Measurements from ENCODE around the gene AK1. TPM values are rescaled to one million over a fixed set of nuclear protein-coding genes. Genes with fewer than 3 reads are reported as not detected.
"Not testable (repeated sequence)": the region's sequence is repeated elsewhere in the genome, so short reads cannot be mapped to it uniquely, and the experiment has no call there.

Gene AK1
- total RNA-seq, 1 donor from 2014 or later = 68.3 TPM

DNA sequence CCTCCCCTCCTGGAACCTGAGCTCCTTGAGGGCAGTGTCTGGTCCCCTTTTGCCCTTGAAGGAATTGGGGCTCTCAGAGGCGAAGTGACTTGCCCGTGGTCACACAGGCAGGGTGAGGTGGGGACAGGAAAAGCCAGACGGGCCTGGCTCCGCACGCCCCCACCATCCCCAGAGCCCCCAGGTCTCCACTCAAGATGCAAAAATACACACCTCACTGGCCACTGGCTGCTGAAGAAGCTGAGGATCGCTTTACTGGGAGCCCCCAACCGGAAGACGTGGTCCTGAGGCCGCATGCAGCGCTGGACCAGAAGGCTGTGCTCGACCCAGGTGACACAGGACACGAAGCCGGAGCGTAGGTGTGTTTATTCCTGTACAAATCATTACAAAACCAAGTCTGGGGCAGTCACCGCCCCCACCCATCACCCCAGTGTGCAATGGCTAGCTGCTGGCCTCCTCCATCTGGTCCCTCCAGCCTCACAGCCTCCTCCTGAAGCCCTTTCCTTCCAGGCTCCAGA is 7.6 kb upstream of the AK1 start:
- DNase-seq (ENCODE audit: low spot score) = no peak

DNA sequence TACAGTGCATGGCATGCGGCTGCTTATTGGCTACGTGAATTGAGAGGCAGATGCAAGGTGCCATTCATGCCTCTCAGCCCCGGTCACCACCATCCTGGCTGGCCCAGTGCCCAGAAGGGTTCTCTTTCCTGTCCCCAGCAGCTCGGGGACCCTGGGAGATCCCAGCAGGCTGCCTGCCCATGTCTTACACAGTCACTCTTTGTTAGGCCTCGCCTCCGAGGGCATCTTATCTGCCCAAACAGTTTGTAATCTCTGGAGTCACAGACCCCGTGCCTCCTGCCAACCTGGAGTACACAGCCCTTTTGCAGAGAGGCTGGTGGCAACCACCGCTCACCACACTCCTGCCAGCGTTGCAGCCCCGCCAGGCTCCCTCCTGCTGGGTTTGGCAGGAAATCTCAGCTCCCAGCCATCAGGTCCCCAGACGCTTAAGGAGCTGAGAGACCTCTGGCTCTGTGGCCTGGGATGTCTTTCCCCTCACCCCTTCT is 7.0 kb upstream of the AK1 start:
- no peak for DNase-seq (ENCODE audit: low spot score)

DNA sequence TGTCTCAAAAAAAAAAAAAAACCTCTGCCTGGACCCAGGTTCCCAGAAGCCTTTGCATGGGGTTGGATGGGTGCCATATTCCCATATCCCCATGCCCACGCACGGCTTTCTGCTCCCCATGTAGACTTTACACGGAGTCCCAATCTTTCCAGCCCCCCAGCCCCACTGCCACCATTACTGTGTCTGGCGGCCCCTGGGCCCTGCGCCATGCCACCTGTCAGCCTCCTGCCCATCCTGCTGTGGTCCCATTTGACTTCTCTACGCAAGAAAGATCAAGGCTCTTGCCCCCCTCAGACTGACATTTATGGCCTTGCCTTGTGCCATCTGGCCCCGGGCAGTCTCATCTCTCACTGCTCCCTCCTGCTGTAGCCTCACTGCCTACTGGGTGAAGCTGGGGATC is 6.5 kb upstream of the AK1 start:
- DNase-seq (ENCODE audit: low spot score) = no peak

DNA sequence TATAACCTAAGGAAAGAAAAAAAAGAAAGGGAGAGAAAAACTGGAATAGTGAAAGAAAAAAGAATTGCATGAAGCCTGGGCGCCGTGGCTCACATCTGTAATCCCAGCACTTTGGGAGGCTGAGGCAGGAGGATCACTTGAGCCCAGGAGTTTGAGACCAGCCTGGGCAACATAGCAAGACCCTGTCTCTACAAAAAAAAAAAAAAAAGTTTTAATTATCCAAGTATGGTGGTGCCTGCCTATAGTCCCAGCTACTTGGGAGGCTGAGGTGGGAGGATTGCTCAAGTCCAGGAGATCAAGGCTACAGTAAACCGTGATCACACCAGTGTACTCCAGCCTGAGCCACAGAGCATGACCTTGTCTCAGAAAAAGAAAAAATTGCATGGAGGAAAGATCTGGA is 4.2 kb upstream of the AK1 start:
- DNase-seq (ENCODE audit: low spot score) = not testable (repeated sequence)

DNA sequence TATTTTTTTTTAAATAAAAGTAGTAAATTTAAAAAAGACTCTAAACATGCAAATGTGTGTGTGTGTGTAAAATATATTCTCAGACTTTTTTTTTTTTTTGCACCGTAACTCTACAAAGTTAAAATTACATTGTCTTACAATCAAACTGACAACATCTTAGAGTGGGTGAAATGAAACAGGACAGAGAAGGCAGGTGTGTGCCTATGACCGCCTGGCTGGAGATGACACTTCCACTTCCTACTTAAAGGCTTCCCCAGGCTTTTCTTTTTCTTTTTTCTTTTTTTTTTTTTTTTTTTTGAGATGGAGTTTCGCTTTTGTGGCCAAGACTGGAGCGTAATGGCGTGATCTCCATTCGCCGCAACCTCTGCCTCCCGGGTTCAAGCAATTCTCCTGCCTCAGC is 2.7 kb upstream of the AK1 start:
- DNase-seq (ENCODE audit: low spot score) = no peak

DNA sequence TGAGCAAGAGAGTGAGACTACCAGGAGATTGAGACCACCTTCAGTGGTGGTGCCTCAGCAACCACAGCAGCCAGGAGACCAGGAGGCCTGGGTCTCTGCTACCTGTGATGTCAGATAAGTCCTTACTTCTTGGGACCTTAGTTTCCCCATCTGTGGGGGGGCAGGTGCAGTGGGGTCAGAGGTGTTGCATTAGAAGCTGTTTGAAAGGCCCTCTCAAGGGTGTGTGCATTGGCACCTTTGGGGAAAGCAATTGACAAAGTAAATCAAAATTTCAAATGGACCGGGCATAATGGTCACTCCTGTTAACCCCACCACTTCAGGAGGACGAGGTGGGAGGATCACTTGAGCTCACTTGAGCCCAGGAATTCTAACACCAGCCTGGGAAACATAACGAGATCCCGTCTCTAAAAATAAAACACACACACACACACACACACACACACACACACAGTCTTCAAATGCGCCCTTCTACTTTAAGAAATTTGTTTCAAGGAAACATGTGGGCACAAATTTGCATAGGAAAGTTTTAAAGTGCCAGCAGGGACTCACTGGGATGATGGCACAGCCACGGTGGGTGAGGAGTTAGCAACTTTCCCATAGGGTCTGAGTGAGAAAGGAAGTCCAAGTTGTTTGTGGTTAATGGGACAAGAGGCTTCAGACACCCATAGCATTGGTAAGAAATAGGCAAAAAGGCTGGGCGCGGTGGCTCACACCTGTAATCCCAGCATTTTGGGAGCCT is 1.3 kb upstream of the AK1 start:
- DNase-seq (ENCODE audit: low spot score) = no peak

DNA sequence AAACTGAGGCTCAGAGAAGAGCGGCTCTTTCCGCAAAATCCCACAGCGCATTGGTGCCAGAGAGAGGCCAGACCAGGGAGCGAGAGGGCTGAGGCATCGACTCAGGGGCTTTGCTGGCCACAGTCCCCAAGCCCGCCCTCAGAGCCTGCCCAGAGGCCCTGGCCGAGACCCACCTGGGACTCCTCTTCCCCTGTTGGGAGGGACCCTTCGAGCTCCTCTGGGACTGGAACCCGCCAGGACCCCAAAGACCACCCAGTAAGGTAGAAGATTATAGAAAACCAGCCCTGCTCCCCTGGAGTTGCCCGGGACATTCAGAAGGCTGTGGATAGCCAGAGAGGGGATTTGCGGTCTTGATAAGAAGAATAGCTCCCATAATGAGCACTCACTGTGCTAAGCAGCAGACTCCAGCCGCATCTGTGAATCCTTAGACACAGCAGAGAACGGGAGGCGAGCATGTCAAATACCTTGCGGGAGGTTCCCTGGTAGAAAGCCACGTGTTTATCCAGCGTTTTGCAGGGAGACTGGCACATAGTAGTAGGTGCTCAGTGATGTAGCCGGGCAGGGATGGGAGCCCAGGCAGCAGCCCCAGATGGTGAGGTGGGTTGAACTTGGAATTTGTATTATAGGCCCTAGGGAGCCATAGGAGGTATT is 651 bp upstream of the AK1 start:
- DNase-seq (ENCODE audit: low spot score) = no peak

DNA sequence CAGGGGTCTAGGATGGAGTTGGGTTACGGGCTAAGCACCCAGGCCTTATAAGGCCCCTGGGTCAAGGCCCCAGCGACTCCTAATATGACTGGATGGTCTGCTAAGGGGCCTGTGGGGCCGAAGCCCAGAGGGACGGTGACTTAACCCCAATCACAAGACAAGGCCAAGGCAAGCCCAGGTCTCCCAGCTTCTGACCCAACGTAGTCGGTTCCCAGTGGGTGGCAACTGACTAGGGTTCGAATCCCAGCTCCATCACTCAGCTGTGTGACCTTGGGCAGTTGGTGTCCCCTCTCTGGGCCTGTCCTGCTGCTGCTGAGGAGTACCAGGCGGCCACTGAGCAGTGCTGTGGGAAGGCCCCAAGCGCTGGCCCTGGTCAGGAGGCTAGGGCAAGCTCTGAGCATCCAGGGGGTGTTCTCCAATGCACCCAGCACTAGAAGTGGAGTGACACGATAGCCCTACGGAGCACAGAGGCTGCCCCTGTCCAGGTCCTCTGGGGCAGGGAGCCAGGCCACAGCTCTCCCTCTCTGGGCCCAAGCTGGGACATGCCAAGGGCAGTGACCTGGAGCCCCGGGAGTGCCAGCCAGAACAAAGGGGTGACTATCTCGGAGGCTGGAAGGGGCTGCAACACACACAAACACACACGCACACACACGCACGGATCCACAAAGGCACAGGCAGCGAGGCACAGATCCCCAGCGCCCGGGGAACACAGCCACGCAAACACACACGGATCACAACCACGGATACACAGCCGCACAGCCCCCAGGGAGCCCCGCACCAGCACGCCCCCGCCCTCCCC is 512 bp downstream of the AK1 start:
- DNase-seq (ENCODE audit: low spot score) = no peak

DNA sequence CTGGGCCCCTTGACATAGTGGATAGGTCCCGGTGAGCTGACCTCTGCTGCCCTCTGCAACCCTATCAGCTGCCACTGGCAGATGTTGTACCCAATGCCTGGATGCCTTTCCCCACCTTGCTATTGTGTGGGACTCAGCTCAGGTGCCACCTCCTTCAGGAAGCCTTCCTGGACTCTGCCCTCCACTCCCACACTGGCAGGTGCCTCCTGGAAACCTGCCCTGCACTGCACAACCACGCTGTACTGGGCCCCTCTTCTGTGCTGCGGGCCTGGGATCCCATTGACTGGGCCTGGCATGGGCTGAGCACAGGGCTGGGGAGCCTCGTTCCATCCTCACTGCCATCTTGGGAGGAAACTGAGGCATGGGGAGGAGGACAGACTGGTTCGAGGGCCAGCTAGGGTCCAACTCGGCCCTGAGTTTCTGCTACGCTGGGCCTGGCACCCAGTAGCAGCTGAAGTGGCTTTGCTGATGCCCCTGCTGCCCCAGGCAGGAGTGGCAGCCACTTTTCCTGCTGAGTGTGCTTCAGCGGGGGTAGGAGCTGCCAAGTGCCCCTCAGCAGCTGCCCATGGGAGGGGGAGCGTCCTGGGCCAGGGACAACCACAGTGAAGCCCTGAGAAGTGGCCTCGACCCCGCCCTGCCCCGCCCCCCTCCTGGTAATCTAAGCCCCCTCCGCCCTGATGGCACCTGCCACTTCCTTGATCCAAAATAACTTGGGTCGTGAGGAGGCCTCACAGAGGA is 1.3 kb downstream of the AK1 start:
- no peak for DNase-seq (ENCODE audit: low spot score)

DNA sequence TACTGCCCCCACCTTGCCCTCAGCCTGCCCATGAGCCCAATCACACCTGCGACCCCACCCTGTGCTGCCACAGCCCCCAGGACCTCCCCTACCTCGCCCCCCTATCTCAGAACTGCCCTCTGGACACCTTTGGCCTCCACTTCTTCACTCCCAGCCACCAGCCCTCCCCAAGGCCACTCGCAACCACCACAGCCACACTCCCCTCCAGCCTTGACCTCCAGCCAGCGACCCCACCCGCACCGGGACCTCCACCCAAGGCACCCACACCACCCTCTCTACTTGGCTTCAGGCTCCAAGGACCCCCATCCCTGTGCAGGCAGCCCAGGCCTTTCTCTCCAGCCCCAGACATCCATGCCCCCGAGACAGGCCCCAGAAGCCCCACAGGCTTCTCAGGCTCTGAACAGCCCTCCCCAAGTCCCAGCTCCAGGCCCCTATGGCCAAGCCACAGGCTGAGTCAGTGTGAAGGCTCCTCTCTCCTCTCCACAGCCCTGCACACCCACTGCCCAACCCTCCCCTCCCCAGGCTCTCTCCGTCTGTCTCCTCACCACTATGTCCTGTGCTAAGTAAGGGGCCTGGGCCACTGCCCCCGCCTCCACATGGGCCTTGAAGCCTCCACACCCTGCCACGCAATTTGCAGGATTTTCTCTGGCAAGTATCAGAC is 2.0 kb downstream of the AK1 start:
- DNase-seq (ENCODE audit: low spot score) = no peak

DNA sequence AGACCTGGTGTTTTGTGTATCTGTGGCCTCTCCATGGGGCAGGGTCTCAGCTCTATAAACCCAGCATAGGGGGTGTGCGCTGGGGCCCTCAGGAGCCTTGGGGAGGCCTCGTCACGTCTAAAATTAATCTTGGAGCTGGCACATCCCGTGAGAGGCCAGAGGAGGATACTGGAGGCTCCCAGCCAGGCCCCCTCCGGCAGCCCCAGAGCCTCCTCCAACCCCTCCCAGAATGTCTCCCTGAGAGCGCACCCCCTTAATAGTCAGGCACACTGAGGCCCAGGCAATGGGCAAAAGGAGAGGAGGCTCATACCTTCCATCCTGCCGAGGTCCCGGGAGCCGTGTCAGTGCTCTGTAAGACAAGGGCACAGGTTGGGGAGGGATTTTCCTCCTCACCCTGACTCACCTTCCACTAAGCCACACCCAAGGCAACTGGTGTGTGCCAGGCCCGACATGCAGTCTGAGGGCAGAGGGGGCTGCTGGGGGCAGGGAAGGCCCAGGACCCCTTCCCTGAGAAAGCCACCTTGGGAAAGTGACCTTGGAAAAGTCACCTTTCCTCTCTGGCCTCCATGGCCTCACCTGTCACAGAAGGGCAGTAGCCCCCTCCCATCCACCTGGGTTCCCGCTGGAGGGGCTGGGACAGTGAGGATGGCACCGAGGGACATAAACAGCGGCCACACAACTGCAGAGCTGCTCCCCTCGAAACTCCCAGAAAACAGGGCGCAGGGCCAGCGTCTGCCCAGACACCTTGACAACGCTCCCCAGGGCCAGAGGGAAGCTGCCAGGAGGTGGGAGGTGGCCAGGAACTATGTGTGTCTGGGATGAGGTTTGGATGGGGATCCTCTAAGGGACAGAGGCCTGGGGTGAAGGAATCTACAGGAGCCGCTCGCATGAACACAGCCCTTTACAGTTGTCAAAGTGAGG is 2.9 kb downstream of the AK1 start:
- DNase-seq (ENCODE audit: low spot score) = no peak

DNA sequence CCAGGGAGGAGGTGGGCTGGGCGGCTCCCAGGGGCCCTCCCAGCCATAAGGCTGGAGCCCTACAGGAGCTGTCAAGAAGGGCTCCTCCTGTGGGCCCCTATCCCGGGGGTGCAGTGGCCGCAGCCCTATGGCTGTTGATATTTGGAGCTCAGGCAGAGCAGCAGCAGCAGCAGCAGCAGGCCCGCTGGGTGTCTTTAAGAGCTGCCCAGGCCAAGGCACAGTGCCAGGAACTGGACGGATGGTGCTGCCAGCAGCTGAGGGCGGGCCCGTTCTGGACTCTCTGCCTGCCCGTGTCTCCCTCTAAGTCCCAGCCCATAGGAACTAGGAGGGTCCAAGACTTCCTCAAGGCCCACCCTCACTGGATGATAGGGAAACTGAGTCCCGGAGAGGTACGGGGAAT is 3.6 kb downstream of the AK1 start:
- DNase-seq (ENCODE audit: low spot score) = no peak

DNA sequence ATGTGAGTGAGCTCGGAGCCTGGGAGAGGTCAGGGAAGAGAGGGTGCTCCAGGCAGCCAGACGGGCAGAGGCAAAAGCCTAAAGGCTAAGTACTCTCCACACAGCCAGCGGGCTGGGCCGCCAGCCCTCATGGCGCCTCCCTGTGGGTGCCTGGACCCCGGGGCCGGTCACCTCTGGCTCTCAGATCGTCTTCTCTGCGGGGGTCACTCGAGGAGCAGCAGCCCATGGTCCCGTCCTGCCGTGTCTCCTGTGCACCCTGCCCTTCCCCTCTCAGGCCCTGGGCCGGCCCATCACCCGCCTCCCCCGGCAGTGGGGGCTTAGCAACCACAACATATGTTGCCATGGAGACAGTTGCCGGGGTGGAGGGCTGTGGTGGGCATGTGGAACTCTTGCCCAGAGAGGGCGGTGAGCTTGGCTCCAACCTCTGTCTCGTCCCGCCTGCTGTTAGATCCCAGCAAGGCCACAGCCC is 4.2 kb downstream of the AK1 start:
- no peak for DNase-seq (ENCODE audit: low spot score)

DNA sequence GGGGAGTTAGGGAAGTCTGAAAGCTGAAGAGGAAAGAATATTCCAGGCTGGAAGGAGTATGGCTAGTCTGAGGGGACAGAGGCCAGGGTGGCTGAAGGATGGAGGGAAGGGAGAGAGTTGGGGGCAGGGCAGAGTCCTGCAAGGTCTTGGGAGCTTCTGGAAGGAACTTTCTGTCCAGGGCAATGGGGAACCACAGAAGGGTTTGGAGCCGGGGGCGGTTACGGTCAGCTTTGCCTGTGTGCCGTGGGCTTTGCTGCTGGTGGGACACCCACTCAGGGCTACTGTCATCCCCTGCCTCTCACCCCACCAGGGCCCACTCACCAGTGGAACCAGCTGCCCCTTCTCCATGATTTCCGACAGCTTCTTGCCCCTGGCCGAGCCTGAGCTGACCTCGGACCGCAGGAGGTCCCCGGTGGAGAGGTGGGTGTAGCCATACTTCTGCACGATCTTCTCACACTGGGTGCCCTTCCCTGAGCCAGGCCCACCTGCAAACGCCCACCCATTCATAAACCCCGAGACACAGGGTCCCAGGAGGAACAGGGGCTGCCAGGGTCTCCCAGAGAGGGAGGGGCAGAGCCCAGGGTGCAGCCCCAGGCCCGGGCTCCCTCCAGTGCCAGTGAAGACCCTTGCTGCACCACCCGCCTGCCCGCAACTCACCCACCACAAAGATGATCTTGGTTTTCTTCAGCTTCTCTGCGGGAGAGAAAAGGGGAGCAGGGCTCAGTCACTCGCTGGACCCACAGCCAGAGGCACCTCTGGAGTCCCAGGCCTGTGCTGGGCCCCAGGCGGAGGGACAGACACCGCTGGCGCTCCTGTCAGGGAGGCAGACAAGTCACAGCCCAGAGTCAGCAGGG is 4.9 kb downstream of the AK1 start:
- no peak for DNase-seq (ENCODE audit: low spot score)

DNA sequence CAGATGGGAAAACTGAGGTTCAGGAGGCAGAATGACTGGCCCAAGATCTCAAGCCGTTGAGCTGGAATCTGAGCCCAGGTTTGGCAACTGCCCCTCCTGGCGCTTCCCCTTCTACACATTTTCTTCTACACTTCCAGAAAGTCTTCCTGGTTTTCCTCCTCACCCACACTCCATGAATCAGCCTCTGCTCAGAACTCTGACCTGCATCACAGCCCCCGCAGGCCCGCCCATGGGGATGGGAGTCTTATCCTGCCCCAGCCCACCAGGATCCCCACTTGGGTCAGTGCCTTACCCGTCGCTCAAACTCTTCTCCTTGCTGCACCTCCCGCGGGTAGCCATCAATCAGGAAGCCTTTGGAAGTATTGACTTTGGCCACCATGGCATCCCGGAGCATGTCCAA is 5.9 kb downstream of the AK1 start:
- DNase-seq (ENCODE audit: low spot score) = no peak

DNA sequence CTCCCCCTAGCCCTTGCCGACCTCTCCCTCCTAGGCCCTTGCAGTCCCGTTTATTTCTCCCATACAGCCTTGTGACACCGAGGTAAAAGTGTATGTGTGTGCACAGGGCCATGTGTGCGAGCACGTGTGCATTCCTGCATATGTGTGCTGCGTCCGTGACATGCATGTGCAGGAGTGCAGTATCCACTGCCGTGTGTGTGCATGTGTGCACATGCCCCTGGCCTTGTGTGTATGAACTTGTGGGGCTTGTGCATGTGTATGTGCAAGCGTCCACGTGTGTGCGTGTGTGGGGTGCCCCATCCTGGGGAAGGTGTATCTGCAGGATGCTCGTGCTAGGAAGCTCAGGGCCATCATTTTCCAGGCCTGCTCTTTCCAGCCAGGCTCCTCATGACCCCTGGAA is 6.6 kb downstream of the AK1 start:
- DNase-seq (ENCODE audit: low spot score) = no peak

DNA sequence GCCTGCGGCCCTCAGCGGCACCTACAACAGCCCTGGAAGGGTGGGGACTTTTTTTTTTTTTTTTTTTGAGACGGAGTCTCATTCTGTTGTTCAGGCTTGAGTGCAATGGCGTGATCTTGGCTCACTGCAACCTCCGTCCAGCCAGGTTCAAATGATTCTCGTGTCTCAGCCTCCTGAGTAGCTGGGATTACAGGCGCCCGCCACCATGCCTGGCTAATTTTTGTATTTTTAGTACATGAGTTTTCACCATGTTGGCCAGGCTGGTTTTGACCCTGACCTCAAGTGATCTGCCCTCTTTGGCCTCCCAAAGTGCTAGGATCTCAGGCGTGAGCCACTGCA is 7.4 kb downstream of the AK1 start:
- not testable (repeated sequence) for DNase-seq (ENCODE audit: low spot score)

DNA sequence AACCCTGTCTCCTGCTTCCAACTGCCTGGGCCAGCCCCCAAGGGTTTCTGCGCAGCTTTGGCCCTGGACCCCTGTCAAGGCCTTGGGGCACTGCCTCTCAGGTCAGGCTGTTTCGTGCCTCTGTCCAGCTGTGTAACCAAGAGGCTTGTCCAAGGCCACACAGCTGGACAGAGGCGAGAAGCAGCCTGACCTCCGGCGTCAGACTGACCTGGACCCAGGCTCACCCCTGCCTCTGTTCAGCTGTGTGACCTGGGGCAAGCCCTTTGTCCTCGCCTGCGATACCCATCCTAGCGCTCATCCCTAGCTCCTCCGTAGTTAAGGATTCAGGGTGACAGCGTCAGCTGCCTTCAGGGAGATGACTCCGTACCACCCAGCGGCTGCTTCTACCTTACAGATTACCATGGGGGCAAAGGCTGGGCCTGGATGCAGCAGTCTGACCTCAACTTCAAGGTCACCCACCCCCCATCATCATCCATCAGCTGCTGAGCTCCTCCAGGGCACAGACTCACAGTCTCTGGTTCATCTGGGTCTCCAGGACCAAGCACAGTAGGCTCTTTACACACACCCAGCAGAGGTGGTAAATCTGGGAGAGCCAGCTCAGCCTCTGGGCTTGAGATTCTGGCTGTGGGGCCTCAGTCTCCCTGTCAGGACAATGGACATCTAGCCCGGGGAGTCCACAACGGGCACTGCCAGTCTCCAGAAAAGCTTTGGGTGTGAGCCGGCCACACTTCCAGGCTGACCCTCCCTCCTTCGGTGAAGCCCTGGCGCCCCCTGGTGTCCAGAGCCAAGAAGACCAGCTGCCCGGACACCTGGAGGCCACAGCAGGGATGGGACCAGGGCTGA is 7.9 kb downstream of the AK1 start:
- peak; percentile 97 for DNase-seq (ENCODE audit: low spot score)
